SU-DHL-6 (cell line): ENCODE measurements around the gene ARL10.

Experiments used
- CTCF ChIP-seq: fragments of 200-600 bp; sonication (generic); IDR thresholded peaks from one replicate; pipeline ENCODE4 v1.5.1; 2017; ENCODE audit warnings: antibody characterized with exemption, mild to moderate bottlenecking, low read length, moderate library complexity; ENCODE audit not compliant: insufficient read depth, poor library complexity, severe bottlenecking
- EZH2phosphoT487 ChIP-seq: fragments of 200-600 bp; sonication (generic), shearing (Covaris generic); conservative IDR thresholded peaks from 2 replicates; pipeline ENCODE4 v1.6.1; 2018; ENCODE audit warnings: mild to moderate bottlenecking, antibody characterized with exemption, low read length, moderate library complexity, mixed read lengths

GRCh38 chr5:176426876-176427275, 61.6 kb downstream of the ARL10 start:
- TF ChIP-seq CTCF (no peak), EZH2phosphoT487 (no peak)
